Hepatocyte (in vitro differentiated cells): ENCODE data around the gene LIN7B.

ENCODE experiments used
- CTCF ChIP-seq: fragments of 200-600 bp; sonication (generic); IDR thresholded peaks from 2 replicates; pipeline ENCODE4 v1.5.1; 2016; ENCODE audit warnings: antibody characterized with exemption, mild to moderate bottlenecking; ENCODE audit not compliant: poor library complexity
- EZH2 ChIP-seq: fragments of 200-600 bp; sonication (generic); IDR thresholded peaks from 2 replicates; pipeline ENCODE4 v1.6.1; 2016; ENCODE audit warnings: antibody characterized with exemption, mild to moderate bottlenecking, borderline replicate concordance
- EZH2phosphoT487 ChIP-seq: fragments of 200-600 bp; sonication (generic); IDR thresholded peaks from one replicate; pipeline ENCODE4 v1.6.1; 2018; ENCODE audit warnings: antibody characterized with exemption, mild to moderate bottlenecking, low read depth, moderate library complexity; ENCODE audit not compliant: unreplicated experiment, severe bottlenecking

GRCh38 chr19:49165111-49165750 is 51.1 kb downstream of the LIN7B start:
- no peak for TF ChIP-seq CTCF
- TF ChIP-seq EZH2phosphoT487, result no peak
- TF ChIP-seq EZH2, result no peak
